ENCODE results near the gene KLHL10.

Gene KLHL10

GRCh38 chr17:41882756-41883155 lies 45.1 kb downstream of the KLHL10 start (continued):
- TF ChIP-seq, protein P1, sequence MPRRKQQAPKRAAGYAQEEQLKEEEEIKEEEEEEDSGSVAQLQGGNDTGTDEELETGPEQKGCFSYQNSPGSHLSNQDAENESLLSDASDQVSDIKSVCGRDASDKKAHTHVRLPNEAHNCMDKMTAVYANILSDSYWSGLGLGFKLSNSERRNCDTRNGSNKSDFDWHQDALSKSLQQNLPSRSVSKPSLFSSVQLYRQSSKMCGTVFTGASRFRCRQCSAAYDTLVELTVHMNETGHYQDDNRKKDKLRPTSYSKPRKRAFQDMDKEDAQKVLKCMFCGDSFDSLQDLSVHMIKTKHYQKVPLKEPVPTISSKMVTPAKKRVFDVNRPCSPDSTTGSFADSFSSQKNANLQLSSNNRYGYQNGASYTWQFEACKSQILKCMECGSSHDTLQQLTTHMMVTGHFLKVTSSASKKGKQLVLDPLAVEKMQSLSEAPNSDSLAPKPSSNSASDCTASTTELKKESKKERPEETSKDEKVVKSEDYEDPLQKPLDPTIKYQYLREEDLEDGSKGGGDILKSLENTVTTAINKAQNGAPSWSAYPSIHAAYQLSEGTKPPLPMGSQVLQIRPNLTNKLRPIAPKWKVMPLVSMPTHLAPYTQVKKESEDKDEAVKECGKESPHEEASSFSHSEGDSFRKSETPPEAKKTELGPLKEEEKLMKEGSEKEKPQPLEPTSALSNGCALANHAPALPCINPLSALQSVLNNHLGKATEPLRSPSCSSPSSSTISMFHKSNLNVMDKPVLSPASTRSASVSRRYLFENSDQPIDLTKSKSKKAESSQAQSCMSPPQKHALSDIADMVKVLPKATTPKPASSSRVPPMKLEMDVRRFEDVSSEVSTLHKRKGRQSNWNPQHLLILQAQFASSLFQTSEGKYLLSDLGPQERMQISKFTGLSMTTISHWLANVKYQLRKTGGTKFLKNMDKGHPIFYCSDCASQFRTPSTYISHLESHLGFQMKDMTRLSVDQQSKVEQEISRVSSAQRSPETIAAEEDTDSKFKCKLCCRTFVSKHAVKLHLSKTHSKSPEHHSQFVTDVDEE (CRISPR knock-in tag; IDR thresholded peaks at IDR 0.05): no peak
- no peak for TF ChIP-seq CSDC2 (CRISPR knock-in tag; IDR thresholded peaks at IDR 0.05)
- no peak for TF ChIP-seq ZNF565 (CRISPR knock-in tag; conservative IDR thresholded peaks at IDR 0.05; ENCODE audit: low read depth)
- no peak for TF ChIP-seq ESRRG (CRISPR knock-in tag; IDR thresholded peaks at IDR 0.05)
- no peak for TF ChIP-seq CSRNP3 (CRISPR knock-in tag; IDR thresholded peaks at IDR 0.05)
- TF ChIP-seq RARB (CRISPR knock-in tag; IDR thresholded peaks at IDR 0.05): no peak

DNA sequence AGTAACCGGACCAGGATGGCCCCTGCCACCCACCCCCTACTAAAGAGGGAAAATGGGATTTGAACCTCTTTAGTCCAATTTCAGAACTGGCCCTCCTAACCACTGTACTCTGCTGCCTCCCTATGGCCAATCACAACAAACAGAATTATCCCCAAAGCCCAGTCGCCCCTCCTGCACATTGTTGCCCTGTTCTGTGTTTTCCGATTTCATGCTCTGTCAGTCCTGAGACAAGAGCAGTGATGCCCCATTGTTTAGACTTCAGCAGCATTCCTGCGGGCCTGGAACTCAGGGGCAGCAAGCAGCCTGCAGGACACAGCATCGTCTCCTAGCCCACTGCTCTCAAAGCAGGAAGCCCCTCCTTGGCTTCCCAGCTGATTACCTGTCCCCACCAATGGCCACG lies 48.1 kb downstream of the KLHL10 start:
- peak; percentile 46; the same call in 2 of the 3 replicates for ATAC-seq
- TF ChIP-seq, protein P2, sequence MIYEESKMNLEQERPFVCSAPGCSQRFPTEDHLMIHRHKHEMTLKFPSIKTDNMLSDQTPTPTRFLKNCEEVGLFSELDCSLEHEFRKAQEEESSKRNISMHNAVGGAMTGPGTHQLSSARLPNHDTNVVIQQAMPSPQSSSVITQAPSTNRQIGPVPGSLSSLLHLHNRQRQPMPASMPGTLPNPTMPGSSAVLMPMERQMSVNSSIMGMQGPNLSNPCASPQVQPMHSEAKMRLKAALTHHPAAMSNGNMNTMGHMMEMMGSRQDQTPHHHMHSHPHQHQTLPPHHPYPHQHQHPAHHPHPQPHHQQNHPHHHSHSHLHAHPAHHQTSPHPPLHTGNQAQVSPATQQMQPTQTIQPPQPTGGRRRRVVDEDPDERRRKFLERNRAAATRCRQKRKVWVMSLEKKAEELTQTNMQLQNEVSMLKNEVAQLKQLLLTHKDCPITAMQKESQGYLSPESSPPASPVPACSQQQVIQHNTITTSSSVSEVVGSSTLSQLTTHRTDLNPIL (CRISPR knock-in tag; IDR thresholded peaks at IDR 0.05; ENCODE audit: low read depth): no peak
- no peak for TF ChIP-seq TOX (CRISPR knock-in tag; IDR thresholded peaks at IDR 0.05; ENCODE audit: borderline replicate concordance)
- TF ChIP-seq POU6F1 (CRISPR knock-in tag; IDR thresholded peaks at IDR 0.05; ENCODE audit: borderline replicate concordance, low read depth): no peak
- no peak for TF ChIP-seq ISL1 (CRISPR knock-in tag; IDR thresholded peaks at IDR 0.05)
- TF ChIP-seq TCF4 (CRISPR knock-in tag; IDR thresholded peaks at IDR 0.05; ENCODE audit: borderline replicate concordance): no peak
- no peak for TF ChIP-seq ZNF8 (CRISPR knock-in tag; IDR thresholded peaks at IDR 0.05)
- no peak for TF ChIP-seq CSRNP3 (CRISPR knock-in tag; IDR thresholded peaks at IDR 0.05)
- TF ChIP-seq ZFP30 (CRISPR knock-in tag; IDR thresholded peaks at IDR 0.05): no peak
- TF ChIP-seq OSR1 (CRISPR knock-in tag; IDR thresholded peaks at IDR 0.05): no peak
- no peak for TF ChIP-seq ZFP3 (CRISPR knock-in tag; IDR thresholded peaks at IDR 0.05)
- no peak for TF ChIP-seq GLIS3 (CRISPR knock-in tag; IDR thresholded peaks at IDR 0.05)
- TF ChIP-seq, protein P1 (CRISPR knock-in tag; IDR thresholded peaks at IDR 0.05): no peak
- no peak for TF ChIP-seq ZNF70 (CRISPR knock-in tag; IDR thresholded peaks at IDR 0.05)
- no peak for TF ChIP-seq ESRRG (CRISPR knock-in tag; IDR thresholded peaks at IDR 0.05)
- TF ChIP-seq ZNF565 (CRISPR knock-in tag; conservative IDR thresholded peaks at IDR 0.05; ENCODE audit: low read depth): no peak
- no peak for TF ChIP-seq CSDC2 (CRISPR knock-in tag; IDR thresholded peaks at IDR 0.05)
- no peak for TF ChIP-seq RARB (CRISPR knock-in tag; IDR thresholded peaks at IDR 0.05)
